ENCODE results near the gene CIPC.
A peak's percentile ranks its signal among the peaks of the same experiment; 100 is the strongest.

The CIPC gene

DNA sequence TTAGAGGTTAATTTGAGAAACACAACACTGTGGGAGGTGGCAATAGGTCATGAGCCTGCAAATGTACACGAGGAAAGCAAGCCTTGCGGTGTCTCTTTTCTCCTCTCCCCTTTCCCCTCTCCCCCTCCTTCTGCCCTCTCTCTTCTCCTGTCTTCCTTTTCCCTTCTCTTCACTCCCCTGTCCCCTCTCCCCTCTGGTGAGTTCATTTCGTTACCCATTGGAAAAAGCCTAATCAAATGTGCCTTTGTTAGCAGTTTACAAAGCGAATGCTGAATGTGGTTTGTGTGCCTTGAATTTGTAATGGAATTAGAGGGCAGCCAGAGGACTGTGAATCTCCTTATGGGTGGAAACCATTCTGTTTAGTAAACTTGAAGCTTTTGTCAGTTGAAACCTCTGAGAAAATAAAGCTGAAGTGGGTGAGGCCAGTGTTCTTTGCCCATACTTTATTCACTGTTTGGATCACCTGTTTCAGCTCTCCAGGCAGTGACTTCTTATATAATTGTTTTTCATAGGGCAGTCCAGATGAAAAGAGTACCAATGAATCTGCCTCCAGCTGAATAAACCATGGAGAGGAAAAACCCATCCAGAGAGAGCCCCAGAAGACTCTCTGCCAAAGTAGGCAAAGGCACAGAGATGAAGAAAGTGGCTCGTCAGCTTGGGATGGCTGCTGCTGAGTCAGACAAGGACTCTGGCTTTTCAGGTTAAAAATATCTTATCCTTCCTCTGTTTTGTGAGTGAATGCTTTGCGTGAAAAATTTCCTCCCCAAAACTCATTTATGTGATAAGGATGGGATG is 7.3 kb downstream of the CIPC start:
- Mint-ChIP-seq H3K4me3 (no peak overlapping the region), H3K27me3 (no peaks in the 10 kb centered on the region), H3K9me3 (no peaks in the 10 kb centered on the region), H3K27ac (peak overlapping the region; percentile 65), H3K4me1 (peaks cover 51% of the 10 kb centered on the region), H3K36me3 (peaks cover 37% of the 10 kb centered on the region)
- ATAC-seq, result no peak

- Mint-ChIP-seq H3K4me3 (no peak overlapping the region), H3K27me3 (no peaks in the 10 kb centered on the region), H3K9me3 (no peaks in the 10 kb centered on the region), H3K36me3 (peaks cover 46% of the 10 kb centered on the region), H3K4me1 (peaks cover 38% of the 10 kb centered on the region), H3K27ac (no peak overlapping the region)
- no peak for ATAC-seq
These were observed 8.6 kb downstream of the CIPC start for GRCh38 chr14:77106666-77107065.

- Mint-ChIP-seq H3K27me3 (no peaks in the 10 kb centered on the region), H3K27ac (no peak overlapping the region), H3K4me3 (no peak overlapping the region), H3K9me3 (no peaks in the 10 kb centered on the region), H3K4me1 (peaks cover 33% of the 10 kb centered on the region), H3K36me3 (peaks cover 50% of the 10 kb centered on the region)
- no peak for ATAC-seq
These were observed 9.2 kb downstream of the CIPC start for GRCh38 chr14:77107228-77107627.

DNA sequence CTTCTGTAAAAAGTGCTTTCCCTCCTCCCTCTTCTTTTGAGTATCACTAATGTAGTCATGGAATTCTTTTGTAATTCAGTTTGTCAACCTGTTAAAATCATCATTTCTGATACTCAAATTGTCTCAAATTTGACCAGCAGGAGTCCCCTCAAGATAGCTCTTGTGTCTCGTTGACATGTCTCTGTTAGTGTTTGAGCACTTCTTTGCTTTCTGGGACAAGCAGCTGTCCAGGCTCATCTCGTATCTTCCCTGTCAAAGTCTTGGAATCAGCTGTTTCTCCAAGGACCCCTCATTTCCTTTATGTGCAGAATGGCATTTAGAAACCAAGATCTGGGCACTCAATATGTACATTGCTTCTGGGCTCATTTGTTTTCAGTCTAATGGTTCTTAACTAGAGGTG is 10.7 kb downstream of the CIPC start:
- Mint-ChIP-seq H3K4me1 (peaks cover 34% of the 10 kb centered on the region), H3K36me3 (peaks cover 57% of the 10 kb centered on the region), H3K27me3 (no peaks in the 10 kb centered on the region), H3K27ac (no peak overlapping the region), H3K9me3 (no peaks in the 10 kb centered on the region), H3K4me3 (no peak overlapping the region)
- ATAC-seq, result no peak

DNA sequence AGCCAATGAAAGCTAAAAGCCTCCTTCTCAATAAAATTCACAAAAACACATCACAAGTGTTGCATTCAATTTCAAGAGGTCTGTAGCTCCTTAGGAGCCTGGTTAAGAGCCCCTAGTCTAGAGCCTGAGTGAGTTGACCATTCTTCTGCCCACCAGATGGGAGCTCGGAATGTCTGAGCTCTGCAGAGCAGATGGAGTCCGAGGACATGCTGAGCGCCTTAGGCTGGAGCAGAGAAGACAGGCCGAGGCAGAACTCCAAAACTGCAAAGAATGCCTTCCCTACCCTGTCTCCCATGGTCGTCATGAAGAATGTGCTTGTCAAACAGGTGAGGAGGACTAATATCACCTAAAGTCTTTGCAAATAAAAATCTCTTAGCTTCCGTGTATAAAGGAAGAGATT is 11.6 kb downstream of the CIPC start:
- Mint-ChIP-seq H3K4me1 (peaks cover 26% of the 10 kb centered on the region), H3K4me3 (no peak overlapping the region), H3K27ac (no peak overlapping the region), H3K27me3 (no peaks in the 10 kb centered on the region), H3K36me3 (peaks cover 58% of the 10 kb centered on the region), H3K9me3 (no peaks in the 10 kb centered on the region)
- ATAC-seq, result no peak

- no peaks in the 10 kb centered on the region for H3K9me3 Mint-ChIP-seq
- H3K36me3 Mint-ChIP-seq, result peaks cover 64% of the 10 kb centered on the region
- no peak overlapping the region for H3K27ac Mint-ChIP-seq
- H3K4me1 Mint-ChIP-seq, result peaks cover 20% of the 10 kb centered on the region
- H3K4me3 Mint-ChIP-seq, result no peak overlapping the region
- H3K27me3 Mint-ChIP-seq, result no peaks in the 10 kb centered on the region
- no peak for ATAC-seq
These were observed 12.2 kb downstream of the CIPC start for GRCh38 chr14:77110286-77110685.

GRCh38 chr14:77111021-77111420 is 13.0 kb downstream of the CIPC start:
- Mint-ChIP-seq H3K27me3 (no peaks in the 10 kb centered on the region), H3K27ac (no peak overlapping the region), H3K4me3 (no peak overlapping the region), H3K9me3 (no peaks in the 10 kb centered on the region), H3K36me3 (peaks cover 69% of the 10 kb centered on the region), H3K4me1 (peaks cover 18% of the 10 kb centered on the region)
- ATAC-seq, result no peak

DNA sequence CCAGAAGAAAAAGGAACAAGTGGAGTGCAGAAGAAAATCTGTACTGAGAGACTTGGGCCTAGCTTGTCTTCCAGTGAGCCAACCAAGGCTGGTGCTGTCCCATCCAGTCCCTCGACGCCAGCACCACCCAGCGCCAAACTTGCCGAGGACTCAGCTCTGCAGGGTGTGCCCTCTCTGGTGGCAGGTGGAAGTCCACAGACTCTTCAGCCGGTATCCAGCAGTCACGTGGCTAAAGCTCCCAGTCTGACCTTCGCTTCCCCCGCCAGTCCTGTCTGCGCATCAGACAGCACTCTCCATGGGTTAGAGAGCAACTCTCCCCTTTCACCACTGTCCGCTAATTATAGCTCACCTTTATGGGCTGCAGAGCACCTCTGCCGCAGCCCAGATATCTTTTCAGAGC is 15.6 kb downstream of the CIPC start:
- H3K4me3 Mint-ChIP-seq, result no peak overlapping the region

DNA sequence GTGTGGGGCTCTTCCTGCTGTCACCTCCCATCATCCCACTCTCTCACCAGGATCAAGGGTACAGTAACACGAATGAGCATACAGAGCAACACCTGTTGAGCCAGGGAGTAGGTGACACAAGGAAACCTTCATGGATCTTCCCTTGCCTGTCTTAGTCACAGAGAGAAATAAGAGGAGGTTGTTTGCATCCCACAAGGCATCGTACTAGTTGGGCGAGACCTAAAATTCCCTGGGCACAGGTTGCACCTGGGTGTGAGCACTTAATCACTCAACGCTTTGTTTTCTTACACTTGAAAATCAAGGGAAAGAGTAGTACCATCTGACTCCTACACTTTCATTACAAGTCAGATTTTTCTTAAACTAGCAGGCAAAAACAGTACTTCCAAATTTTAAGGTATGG is 16.6 kb downstream of the CIPC start:
- peaks cover 48% of the 10 kb centered on the region for H3K36me3 Mint-ChIP-seq
- H3K27ac Mint-ChIP-seq, result no peak overlapping the region
- no peak for ATAC-seq
- H3K4me1 Mint-ChIP-seq, result peaks cover 23% of the 10 kb centered on the region
- H3K27me3 Mint-ChIP-seq, result no peaks in the 10 kb centered on the region
- no peaks in the 10 kb centered on the region for H3K9me3 Mint-ChIP-seq
- H3K4me3 Mint-ChIP-seq, result no peak overlapping the region

More for the DNA sequence above, 15.6 kb downstream of the CIPC start:
- ATAC-seq, result no peak
- Mint-ChIP-seq H3K36me3 (peaks cover 58% of the 10 kb centered on the region), H3K27ac (peak overlapping the region; percentile 62), H3K4me1 (peaks cover 26% of the 10 kb centered on the region), H3K9me3 (no peaks in the 10 kb centered on the region), H3K27me3 (no peaks in the 10 kb centered on the region)

- no peaks in the 10 kb centered on the region for H3K9me3 Mint-ChIP-seq
- ATAC-seq, result no peak
- peaks cover 41% of the 10 kb centered on the region for H3K36me3 Mint-ChIP-seq
- no peaks in the 10 kb centered on the region for H3K27me3 Mint-ChIP-seq
- H3K4me1 Mint-ChIP-seq, result peaks cover 38% of the 10 kb centered on the region
- H3K4me3 Mint-ChIP-seq, result no peak overlapping the region
- H3K27ac Mint-ChIP-seq, result peak overlapping the region; percentile 66
These were observed 18.2 kb downstream of the CIPC start for GRCh38 chr14:77116172-77116817.

DNA sequence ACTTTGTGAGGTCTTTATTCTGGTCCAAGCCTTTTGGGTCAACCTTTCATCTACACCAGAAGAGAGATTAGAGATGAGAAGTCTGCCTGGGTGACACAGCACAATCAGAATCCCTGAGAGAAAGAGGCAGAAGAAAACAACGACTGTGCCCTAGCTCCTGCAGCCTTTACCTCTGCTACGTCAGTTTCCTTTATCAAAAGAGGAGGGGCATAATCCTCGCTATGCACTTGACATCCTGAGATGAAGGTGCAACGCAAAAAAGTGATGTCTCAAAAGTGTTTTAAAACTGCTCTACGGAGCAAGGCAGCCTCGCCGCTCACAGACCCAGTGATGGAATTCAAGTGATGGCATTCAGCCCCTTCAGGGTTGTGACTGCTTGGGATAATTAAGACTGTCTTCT is 21.8 kb downstream of the CIPC start:
- H3K9me3 Mint-ChIP-seq, result no peaks in the 10 kb centered on the region
- no peaks in the 10 kb centered on the region for H3K27me3 Mint-ChIP-seq
- H3K4me3 Mint-ChIP-seq, result no peak overlapping the region
- peak overlapping the region; percentile 92 for H3K27ac Mint-ChIP-seq
- H3K36me3 Mint-ChIP-seq, result peaks cover 16% of the 10 kb centered on the region
- no peak for ATAC-seq
- peaks cover 67% of the 10 kb centered on the region for H3K4me1 Mint-ChIP-seq

DNA sequence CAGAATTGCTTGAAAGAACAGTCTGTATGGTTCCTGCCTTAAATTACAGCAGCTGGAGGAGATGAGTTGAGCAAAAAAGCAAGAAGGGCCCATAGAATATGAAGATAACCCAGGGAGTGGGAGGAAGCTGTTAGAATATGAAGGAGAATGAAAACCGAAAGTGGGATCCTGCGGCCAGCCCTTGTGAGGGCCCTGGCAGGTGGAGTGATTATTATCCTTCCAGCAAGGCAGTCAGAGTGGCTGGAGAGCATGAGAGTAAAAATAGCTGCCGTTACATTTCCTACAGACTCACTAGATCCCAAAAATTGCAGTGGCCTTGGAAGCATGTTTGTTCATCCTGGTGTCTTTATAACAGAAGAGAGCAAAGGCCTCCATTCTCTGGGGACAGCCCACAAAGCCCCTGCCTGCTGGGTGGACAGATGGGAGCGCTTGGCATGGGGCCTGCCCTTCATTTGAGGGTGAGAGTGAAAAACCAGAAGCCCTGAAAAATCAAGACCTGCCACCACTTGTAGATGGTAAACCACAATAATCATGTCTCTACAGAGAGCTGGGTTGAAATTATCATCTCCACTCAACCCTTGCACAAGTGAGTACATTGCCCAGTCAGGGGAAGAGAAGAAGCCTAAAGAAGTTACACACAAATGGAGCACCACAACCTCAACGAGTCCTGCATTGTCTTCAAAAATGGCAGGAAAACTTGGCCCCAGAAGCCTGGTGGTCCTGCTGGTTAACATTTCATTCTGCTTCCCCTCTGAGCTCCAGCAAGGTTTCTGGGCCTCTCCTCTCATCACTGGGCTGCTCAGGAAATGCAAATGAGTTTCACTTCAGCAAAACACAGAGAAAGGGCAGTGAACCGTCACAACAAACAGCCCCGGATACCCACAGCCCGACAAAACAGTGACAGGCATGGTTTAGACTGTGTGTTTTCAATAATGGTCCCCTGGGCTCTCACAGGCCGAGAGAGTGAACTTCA is 23.0 kb downstream of the CIPC start:
- Mint-ChIP-seq H3K4me1 (peaks cover 71% of the 10 kb centered on the region), H3K27me3 (no peaks in the 10 kb centered on the region), H3K4me3 (peak overlapping the region; percentile 61), H3K27ac (peak overlapping the region; percentile 92), H3K36me3 (peaks cover 6% of the 10 kb centered on the region), H3K9me3 (no peaks in the 10 kb centered on the region)
- ATAC-seq, result peak; percentile 93

DNA sequence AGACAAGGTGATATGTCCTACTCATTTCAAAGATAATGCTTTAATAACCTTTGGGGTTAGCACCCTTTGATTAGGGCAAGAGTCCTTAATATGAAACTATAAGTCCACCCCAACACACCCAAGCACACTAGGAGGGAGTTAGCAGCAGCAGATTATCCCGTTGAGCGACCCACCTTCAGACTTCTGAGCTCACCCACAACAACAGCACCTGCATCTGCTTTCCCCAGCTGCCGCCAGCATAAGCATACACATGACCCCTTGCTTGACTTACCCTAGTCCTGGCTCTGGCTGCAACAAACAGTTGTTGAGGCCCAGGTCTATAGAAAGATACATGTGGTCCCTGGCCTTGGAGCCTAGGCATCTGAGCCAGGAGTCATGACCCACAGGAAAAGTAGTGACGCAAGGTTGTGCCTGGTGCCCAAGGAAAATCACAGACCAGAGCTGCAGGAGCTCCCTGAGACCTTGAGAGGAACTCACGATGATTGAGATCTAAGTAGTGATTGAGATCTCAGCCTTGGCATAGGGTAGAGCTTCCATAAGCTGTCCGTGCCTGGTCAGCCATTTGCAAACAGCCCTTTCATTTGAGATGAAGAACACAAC is 24.6 kb downstream of the CIPC start:
- Mint-ChIP-seq H3K27ac (peak overlapping the region; percentile 92), H3K27me3 (no peaks in the 10 kb centered on the region), H3K4me1 (peaks cover 61% of the 10 kb centered on the region), H3K4me3 (no peak overlapping the region), H3K36me3 (no peaks in the 10 kb centered on the region), H3K9me3 (no peaks in the 10 kb centered on the region)
- ATAC-seq, result no peak

DNA sequence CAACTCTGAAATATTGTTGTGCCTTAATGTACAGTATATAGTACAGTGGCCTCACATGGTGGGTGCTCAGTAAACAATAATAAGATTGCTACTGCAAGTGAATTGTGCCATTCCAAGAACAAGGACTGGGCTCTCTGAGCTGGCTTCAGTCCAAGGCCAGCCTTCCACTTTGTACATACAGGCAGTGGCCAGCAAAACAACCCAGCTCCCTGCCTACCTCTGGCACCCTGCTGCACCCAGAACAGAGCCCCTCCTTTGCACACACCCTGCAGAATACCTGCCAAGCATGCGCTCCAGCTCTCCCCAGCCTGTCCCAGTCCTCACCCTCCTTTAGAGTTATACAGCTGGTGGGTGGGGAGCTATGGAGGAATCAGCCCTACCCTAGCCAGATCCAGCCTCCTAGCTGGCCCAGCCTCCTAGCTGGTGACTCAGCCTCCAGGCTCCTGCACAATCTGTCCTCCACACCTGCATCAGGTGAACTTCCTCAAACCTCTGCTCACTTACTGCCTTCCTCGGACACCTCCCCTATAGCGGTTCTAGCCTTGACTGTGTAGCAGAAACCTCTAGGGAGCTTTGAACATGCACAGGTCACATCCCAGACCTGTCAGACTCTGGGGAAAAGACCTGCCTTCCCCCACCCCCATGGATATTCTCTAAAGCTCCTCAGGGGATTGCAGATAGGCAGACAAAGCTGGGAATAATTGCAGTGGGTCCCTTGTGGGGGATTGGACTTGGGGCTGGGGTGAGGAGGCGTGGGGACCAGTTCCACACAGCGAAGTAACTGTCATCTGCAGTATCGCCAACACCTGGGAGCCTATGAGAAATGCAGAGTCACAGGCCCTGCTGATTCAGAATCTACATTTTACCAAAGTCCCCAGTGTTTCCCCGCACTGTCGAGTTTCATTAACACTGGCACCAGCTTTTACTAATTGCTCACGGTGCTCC is 25.6 kb downstream of the CIPC start:
- H3K27me3 Mint-ChIP-seq, result no peaks in the 10 kb centered on the region
- H3K4me1 Mint-ChIP-seq, result peaks cover 56% of the 10 kb centered on the region
- H3K9me3 Mint-ChIP-seq, result no peaks in the 10 kb centered on the region
- peak; percentile 72 for ATAC-seq
- peak overlapping the region; percentile 92 for H3K27ac Mint-ChIP-seq
- H3K4me3 Mint-ChIP-seq, result peak overlapping the region; percentile 77
- H3K36me3 Mint-ChIP-seq, result no peaks in the 10 kb centered on the region
